CD4-positive, alpha-beta T cell (primary cell): Measurements from ENCODE around the gene THEMIS. TPM values are rescaled to one million over a fixed set of nuclear protein-coding genes. Genes with fewer than 3 reads are reported as not detected.

Experiments
- ATAC-seq: fragments of 200-7000 bp; cut with Tn5 transposase; one replicate; pipeline ENCODE4 v1.10.0; 2022; ENCODE audit warnings: mild to moderate bottlenecking; ENCODE audit not compliant: poor library complexity
- CTCF ChIA-PET: fragments of 350-600 bp; sonication (Branson Sonifier 250); formaldehyde crosslinking; loops from one replicate; lab custom pipeline; 2021; ENCODE audit warnings: antibody characterized with exemption, inconsistent platforms; lab: Charles Lee
- POLR2A ChIA-PET: fragments of 350-600 bp; sonication (Branson Sonifier 250); formaldehyde crosslinking; loops from one replicate; lab custom pipeline; 2021; ENCODE audit warnings: antibody characterized with exemption, inconsistent platforms; lab: Charles Lee
- DNase-seq, 14 experiments: peaks; one replicate each; pipeline ENCODE4 v3.0.0-alpha.2; 2013 to 2020; ENCODE audit warnings: mixed read lengths in 2 of 14
- H3K27ac ChIP-seq, 2 donors: one replicate each; pipeline versions ENCODE4 v1.5.1 to v1.7.0; 2013; ENCODE audit warnings: low read length in 2 of 2, low read depth in 1 of 2, mild to moderate bottlenecking in 1 of 2
- H3K27me3 ChIP-seq, 2 experiments: 1 replicate in 1 of 2; 2 replicates in 1 of 2; pipeline versions ENCODE4 v1.6.1 to v1.7.0; 2013; ENCODE audit warnings: low read length in 2 of 2, control low read depth in 1 of 2, mild to moderate bottlenecking in 1 of 2, moderate library complexity in 1 of 2; ENCODE audit not compliant: insufficient read depth in 2 of 2, control insufficient read depth in 1 of 2
- H3K36me3 ChIP-seq: one replicate; pipeline ENCODE4 v1.6.1; 2013; ENCODE audit warnings: low read length, control low read depth; ENCODE audit not compliant: insufficient read depth
- H3K4me1 ChIP-seq: one replicate; pipeline ENCODE4 v1.6.1; 2013; ENCODE audit warnings: low read length, control low read depth; ENCODE audit not compliant: insufficient read depth
- H3K4me3 ChIP-seq: one replicate; pipeline ENCODE4 v1.5.1; 2013; ENCODE audit warnings: mild to moderate bottlenecking, low read length, moderate library complexity
- H3K9me3 ChIP-seq, 2 experiments: 1 replicate in 1 of 2; 2 replicates in 1 of 2; pipeline versions ENCODE4 v1.6.1 to v1.7.0; 2013; ENCODE audit warnings: low read length in 2 of 2, mild to moderate bottlenecking in 2 of 2, control low read depth in 1 of 2, moderate library complexity in 1 of 2; ENCODE audit not compliant: control insufficient read depth in 1 of 2, insufficient read depth in 1 of 2
- H3K27ac Mint-ChIP-seq: one replicate; pipeline ENCODE4 v1.8.0; 2020; ENCODE audit warnings: mixed read lengths
- H3K27me3 Mint-ChIP-seq: one replicate; pipeline ENCODE4 v1.8.0; 2021; ENCODE audit warnings: mixed read lengths
- H3K36me3 Mint-ChIP-seq: one replicate; pipeline ENCODE4 v1.8.0; 2021; ENCODE audit warnings: low read depth, mixed read lengths
- H3K4me1 Mint-ChIP-seq: one replicate; pipeline ENCODE4 v1.8.0; 2021; ENCODE audit warnings: low read depth, mixed read lengths
- H3K4me3 Mint-ChIP-seq: one replicate; pipeline ENCODE4 v1.8.0; 2020; ENCODE audit warnings: mild to moderate bottlenecking, mixed read lengths
- H3K9me3 Mint-ChIP-seq: one replicate; pipeline ENCODE4 v1.8.0; 2020; ENCODE audit warnings: mixed read lengths
- intact Hi-C, 2 experiments: fragments of 100-400 bp; cut with DNase I in 1 of 2; cut with micrococcal nuclease in 1 of 2; formaldehyde crosslinking; loops; one replicate each; pipeline versions ENCODE4 v1.15.1 to v1.9.0; 2023 to 2025; cut with DNase I, micrococcal nuclease
- total RNA-seq, 174 experiments: library from RNA in 2 of 174; stranded (reverse) in 2 of 174; gene quantifications; one replicate each; pipeline ENCODE4 v1.2.3 and lab custom pipeline; 2021 to 2026
- TF ChIP-seq, protein P1 (sequence below): fragments of 200-600 bp; IDR thresholded peaks from one replicate; pipeline ENCODE4 v1.8.0; 2022; ENCODE audit warnings: antibody characterized with exemption, mild to moderate bottlenecking

The THEMIS gene
- total RNA-seq, 2 experiments from 2014 or later = 25.0 to 25.3 TPM

DNA sequence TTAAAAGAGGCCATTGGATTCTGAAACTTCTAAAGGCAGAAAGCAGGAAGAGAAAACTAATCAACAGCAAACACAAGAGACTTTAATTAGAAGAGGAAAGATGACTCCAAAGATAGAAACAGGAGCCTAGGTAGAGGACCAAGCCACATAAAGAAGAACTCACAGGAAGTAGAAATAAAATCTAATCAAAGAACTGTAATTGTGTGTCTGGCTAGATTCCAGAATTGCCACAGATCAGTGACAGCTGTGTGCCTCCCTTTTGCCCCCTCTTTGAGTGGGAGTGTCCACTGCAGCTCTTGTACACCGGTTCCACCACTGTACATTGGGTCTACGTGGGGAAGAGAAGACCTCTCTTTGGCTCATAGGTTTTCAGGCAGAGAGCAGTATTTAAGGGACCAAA, 22.3 kb upstream of the THEMIS start:
- intact Hi-C loops = no loop called here
- TF ChIP-seq, protein P1, sequence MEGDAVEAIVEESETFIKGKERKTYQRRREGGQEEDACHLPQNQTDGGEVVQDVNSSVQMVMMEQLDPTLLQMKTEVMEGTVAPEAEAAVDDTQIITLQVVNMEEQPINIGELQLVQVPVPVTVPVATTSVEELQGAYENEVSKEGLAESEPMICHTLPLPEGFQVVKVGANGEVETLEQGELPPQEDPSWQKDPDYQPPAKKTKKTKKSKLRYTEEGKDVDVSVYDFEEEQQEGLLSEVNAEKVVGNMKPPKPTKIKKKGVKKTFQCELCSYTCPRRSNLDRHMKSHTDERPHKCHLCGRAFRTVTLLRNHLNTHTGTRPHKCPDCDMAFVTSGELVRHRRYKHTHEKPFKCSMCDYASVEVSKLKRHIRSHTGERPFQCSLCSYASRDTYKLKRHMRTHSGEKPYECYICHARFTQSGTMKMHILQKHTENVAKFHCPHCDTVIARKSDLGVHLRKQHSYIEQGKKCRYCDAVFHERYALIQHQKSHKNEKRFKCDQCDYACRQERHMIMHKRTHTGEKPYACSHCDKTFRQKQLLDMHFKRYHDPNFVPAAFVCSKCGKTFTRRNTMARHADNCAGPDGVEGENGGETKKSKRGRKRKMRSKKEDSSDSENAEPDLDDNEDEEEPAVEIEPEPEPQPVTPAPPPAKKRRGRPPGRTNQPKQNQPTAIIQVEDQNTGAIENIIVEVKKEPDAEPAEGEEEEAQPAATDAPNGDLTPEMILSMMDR = no peak
- Histone ChIP-seq H3K4me1 (peaks cover 45% of the 10 kb centered on the region), H3K36me3 (no peaks in the 10 kb centered on the region), H3K9me3 (peaks cover 0 to 6% of the 10 kb centered on the region in 2 experiments), H3K27ac (no peak overlapping the region), H3K4me3 (no peak overlapping the region), H3K27me3 (no peaks in the 10 kb centered on the region)
- ATAC-seq (peak; percentile 24), DNase-seq (peak in 4 of 14 experiments; percentile 19 to 56 (median 55))
- Mint-ChIP-seq H3K27ac (peak overlapping the region; percentile 64), H3K9me3 (peaks cover 14% of the 10 kb centered on the region), H3K4me1 (peaks cover 70% of the 10 kb centered on the region), H3K4me3 (peak overlapping the region; percentile 69), H3K27me3 (no peaks in the 10 kb centered on the region), H3K36me3 (peaks cover 15% of the 10 kb centered on the region)
- CTCF ChIA-PET = interaction anchor here (1.5 to 1.6 kb wide), 2 partner anchors 11 to 68 kb away, joined by 3 read pairs; no protein-coding TSS in a partner anchor
- POLR2A ChIA-PET = interaction anchor here (1.3 to 4.7 kb wide), 3 partner anchors 11 to 22 kb away, joined by 3 to 22 read pairs (median 5); partner anchors contain the start of gene THEMIS

DNA sequence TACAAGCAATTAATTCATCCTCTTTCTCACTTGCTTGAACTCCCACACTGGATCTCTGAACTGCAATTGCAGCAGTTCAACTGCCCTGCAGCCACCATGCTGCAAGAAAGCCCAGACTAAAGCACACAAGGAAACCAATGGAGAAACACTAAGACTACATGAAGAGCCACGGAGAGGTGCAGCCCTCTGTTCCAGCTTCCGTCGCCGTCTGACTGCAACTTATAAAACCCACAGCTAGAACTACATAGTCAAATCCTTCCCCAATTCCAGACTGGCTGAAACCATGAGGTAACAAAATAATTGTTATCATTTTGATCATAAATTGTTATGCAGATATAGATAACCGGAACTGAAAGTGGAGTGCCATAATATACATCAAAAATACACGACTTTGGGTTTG, 21.1 kb upstream of the THEMIS start:
- Histone ChIP-seq H3K4me3 (no peak overlapping the region), H3K36me3 (no peaks in the 10 kb centered on the region), H3K4me1 (peaks cover 45% of the 10 kb centered on the region), H3K27ac (no peak overlapping the region), H3K9me3 (peaks cover 0 to 6% of the 10 kb centered on the region in 2 experiments), H3K27me3 (no peaks in the 10 kb centered on the region)
- ChIA-PET POLR2A (interaction anchor here (0.8 to 4.7 kb wide), 4 partner anchors 13 to 57 kb away, joined by 3 to 22 read pairs (median 4); no protein-coding TSS in a partner anchor), CTCF (interaction anchor here (1.1 to 1.6 kb wide), 3 partner anchors 12 to 66 kb away, joined by 3 read pairs; no protein-coding TSS in a partner anchor)
- no peak for ATAC-seq
- peak in 1 of 14 experiments; percentile 16 for DNase-seq
- TF ChIP-seq, protein P1 = no peak
- Mint-ChIP-seq H3K36me3 (peaks cover 9% of the 10 kb centered on the region), H3K27me3 (no peaks in the 10 kb centered on the region), H3K27ac (peak overlapping the region; percentile 64), H3K4me3 (peak overlapping the region; percentile 69), H3K4me1 (peaks cover 82% of the 10 kb centered on the region), H3K9me3 (peaks cover 14% of the 10 kb centered on the region)
- intact Hi-C loops = loop anchor here in 1 of 2 experiments (2.0 kb wide), 1 partner anchor 19 kb away; no protein-coding TSS in a partner anchor

DNA sequence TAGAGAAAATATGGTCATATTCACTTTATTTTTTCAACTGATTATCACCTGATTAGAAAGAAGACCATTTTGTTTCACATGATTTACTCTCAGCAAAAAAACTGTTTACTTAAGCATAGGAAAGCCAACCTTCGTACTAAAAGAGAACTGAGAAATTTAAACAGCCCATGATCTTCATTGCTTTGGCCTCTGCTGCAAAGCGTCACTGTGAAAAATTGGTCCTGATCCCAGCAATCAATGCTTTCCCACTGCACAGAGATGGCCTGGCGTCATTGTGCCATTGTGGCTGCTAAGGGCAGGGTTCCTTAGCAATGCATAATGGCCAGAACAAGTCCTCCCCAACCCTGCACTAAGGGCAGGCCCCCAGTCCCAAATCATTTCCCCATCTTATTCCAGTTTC, 19.9 kb upstream of the THEMIS start:
- peaks cover 48% of the 10 kb centered on the region for H3K4me1 ChIP-seq
- Mint-ChIP-seq H3K4me3 (no peak overlapping the region), H3K4me1 (peaks cover 90% of the 10 kb centered on the region), H3K27ac (peak overlapping the region; percentile 98), H3K27me3 (no peaks in the 10 kb centered on the region), H3K9me3 (peaks cover 12% of the 10 kb centered on the region), H3K36me3 (peaks cover 10% of the 10 kb centered on the region)
- CTCF ChIA-PET = interaction anchor here (1.1 kb wide), 1 partner anchor 62 kb away, joined by 3 read pairs; no protein-coding TSS in a partner anchor
- ATAC-seq = no peak
- H3K9me3 ChIP-seq = no peaks in the 10 kb centered on the region
- no peak for DNase-seq
- POLR2A ChIA-PET = interaction anchor here (0.6 kb wide), 1 partner anchor 65 kb away, joined by 3 read pairs; no protein-coding TSS in a partner anchor
- H3K4me3 ChIP-seq = no peak overlapping the region
- H3K27ac ChIP-seq = no peak overlapping the region
- TF ChIP-seq, protein P1 = no peak
- intact Hi-C loops = loop anchor here in 1 of 2 experiments (2.0 kb wide), 1 partner anchor 18 kb away; no protein-coding TSS in a partner anchor
- no peaks in the 10 kb centered on the region for H3K27me3 ChIP-seq
- no peaks in the 10 kb centered on the region for H3K36me3 ChIP-seq
